AG09319 (cell line): Measurements from ENCODE around the gene LTF.

Experiments
- DNase-seq: peaks from one replicate; pipeline ENCODE4 v3.0.0-alpha.2; 2010; ENCODE audit warnings: low read depth; ENCODE audit errors: extremely low read depth
- CTCF ChIP-seq: IDR thresholded peaks from 2 replicates; pipeline ENCODE4 v1.5.1; 2011; ENCODE audit warnings: low read depth, mild to moderate bottlenecking, inconsistent platforms, low read length, moderate library complexity

LTF gene

GRCh38 chr3:46504789-46505188 lies 40.1 kb upstream of the LTF start:
- DNase-seq: no peak
- no peak for TF ChIP-seq CTCF

GRCh38 chr3:46503200-46503874 lies 38.6 kb upstream of the LTF start:
- no peak for DNase-seq

DNA sequence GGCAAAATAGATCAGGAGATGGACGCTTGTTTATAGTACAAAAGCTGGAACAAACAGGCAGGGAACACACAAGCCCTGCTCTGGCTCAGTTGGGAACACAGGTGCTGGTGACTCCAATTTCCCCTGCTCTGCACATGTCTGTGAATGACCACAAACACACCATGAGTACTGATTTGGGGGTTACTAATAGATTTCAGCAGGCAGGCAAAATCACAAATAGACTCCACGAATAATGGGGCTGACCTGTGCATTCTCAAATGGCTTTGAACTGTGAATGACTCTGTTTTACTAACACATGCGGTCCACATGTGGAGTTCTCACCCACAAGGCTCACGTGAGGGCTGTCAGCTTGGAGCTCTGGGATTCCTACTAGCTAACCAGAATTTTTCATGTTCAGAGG lies 37.0 kb upstream of the LTF start:
- DNase-seq: peak; percentile 34
- no peak for TF ChIP-seq CTCF

More at GRCh38 chr3:46503200-46503874, 38.6 kb upstream of the LTF start:
- no peak for TF ChIP-seq CTCF

DNA sequence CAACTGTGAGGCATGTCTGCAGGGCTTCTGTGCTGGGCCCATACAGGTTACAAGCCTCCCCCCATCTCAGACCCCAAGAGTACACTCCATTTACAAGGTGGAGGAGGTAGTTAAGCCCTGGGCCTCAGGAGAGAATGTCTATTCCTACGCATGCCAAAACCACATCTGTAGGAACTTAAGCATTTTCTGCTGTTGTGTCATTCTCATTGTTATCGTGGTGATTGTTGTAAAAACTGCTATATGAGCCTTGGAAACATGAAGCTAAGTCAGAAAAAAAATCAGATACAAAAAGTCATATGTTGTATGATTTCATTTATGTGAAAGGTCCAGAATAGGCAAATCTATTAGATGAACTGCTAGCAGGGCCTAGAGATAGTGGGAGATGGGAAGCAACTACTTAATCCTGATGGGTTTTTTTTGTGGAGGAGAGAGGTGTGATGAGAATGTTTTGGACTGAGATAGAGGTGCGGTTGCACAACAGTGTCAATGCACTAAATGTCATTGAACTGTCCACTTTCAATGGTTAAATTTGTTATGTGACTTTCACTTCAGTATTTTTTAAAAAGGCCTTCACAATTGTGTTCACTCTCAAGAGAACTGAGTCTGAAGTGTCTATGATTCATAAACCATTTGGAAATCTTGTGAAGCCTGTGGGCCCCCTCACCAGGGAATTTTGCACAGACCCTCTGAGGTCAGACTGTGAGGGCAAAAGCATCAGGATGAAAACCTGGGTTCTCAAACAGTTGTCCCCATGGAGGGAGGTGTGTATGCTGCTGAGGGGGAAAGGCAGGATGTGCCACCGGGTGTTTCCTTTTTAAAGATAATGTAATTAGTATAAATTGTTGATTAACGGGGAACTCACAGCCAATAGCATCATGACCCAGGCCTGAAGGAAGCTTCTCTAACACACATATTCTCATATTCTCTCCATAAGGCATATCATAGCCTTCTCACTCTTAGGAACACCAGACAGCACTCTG lies 36.2 kb upstream of the LTF start:
- peak; percentile 40 for DNase-seq
- no peak for TF ChIP-seq CTCF

GRCh38 chr3:46498916-46499519 lies 34.3 kb upstream of the LTF start:
- no peak for TF ChIP-seq CTCF
- no peak for DNase-seq

GRCh38 chr3:46497556-46498265 lies 33.0 kb upstream of the LTF start, which contains the start of gene RTP3:
Gene RTP3, plus strand, starts transcription at chr3:46497976. Its CDS starts 87 bp downstream, at chr3:46498063.
- TF ChIP-seq CTCF: no peak
- no peak for DNase-seq
